Stimulated activated naive CD8-positive, alpha-beta T cell treated with anti-CD3 and anti-CD28 coated beads, Interleukin-15, amount 100 ng/mL, for 72 hours (primary cell): ENCODE measurements around the gene ANKDD1A.
A peak's percentile ranks its signal among the peaks of the same experiment; 100 is the strongest.

Experiments used
- ATAC-seq: fragments of 150-1000 bp; cut with Tn5 transposase; 2 replicates; pipeline ENCODE4 v1.10.0; 2021; ENCODE audit warnings: mild to moderate bottlenecking, moderate library complexity
- DNase-seq, 2 donors: peaks; one replicate each; pipeline ENCODE4 v3.0.0; 2021 to 2022
- H3K27ac Mint-ChIP-seq, 2 donors: one replicate each; pipeline ENCODE4 v1.8.0; 2022; ENCODE audit warnings: mild to moderate bottlenecking in 2 of 2, mixed read lengths in 2 of 2, moderate library complexity in 2 of 2
- H3K27me3 Mint-ChIP-seq: one replicate; pipeline ENCODE4 v1.8.0; 2022; ENCODE audit warnings: mixed read lengths
- H3K4me1 Mint-ChIP-seq: one replicate; pipeline ENCODE4 v1.8.0; 2022; ENCODE audit warnings: mild to moderate bottlenecking, mixed read lengths
- H3K4me3 Mint-ChIP-seq, 2 donors: one replicate each; pipeline ENCODE4 v1.8.0; 2022; ENCODE audit warnings: mild to moderate bottlenecking in 2 of 2, mixed read lengths in 2 of 2, moderate library complexity in 1 of 2
- H3K9me3 Mint-ChIP-seq, 2 donors: one replicate each; pipeline ENCODE4 v1.8.0; 2022; ENCODE audit warnings: mixed read lengths in 2 of 2

ANKDD1A gene

DNA sequence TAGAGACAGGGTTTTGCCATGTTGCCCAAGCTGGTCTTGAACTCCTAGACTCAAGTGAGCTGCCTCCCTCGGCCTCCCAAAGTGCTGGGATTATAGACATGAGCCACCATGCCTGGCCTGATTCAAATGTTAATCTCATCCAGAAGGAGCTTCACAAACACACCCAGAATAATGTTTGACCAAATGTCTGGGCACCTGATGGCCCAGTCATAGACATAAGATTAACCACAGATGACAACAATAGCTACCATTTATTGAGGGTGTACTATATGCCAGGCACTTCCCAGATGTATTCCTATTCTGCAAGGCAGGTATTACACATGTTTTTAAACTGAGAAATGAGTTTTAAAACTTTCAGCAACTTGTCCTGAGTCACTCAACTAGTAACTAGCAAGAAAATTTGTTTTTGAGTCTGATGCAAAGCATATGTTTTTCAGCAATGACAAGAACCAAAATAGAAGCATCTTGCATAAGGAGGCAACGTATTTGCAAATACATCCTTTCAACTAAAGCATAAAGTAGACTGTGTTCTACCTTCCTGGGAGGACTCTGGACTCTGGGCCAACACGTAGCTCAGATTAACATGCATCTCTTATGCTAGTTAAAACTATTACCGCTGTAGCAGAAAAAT, 86.2 kb downstream of the ANKDD1A start:
- ATAC-seq, result no peak
- Mint-ChIP-seq H3K27me3 (no peaks in the 10 kb centered on the region), H3K4me3 (no peak overlapping the region), H3K27ac (no peak overlapping the region), H3K9me3 (no peaks in the 10 kb centered on the region), H3K4me1 (peaks cover 5% of the 10 kb centered on the region)
- DNase-seq, result no peak

DNA sequence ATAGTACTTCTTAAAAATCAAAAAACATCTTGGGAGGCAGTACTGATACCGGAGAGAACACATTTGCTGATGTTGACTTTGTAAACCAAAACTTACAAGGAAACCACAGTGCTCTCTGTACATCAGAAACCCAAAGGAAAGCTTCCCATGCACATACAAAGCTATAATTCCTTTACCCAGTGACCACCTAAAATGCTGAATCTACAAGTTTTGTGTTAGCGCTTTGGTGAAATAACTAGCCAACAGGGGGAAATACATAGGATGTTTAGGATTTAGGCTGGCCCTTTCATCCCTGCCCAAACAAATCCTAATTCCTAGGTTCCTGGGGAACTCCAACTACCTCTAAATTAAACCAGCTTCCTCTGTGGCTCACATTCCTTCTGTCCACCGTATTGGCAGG, 93.3 kb downstream of the ANKDD1A start:
- Mint-ChIP-seq H3K27ac (peak overlapping the region in 1 of 2 donors; percentile 71), H3K9me3 (no peaks in the 10 kb centered on the region), H3K27me3 (no peaks in the 10 kb centered on the region), H3K4me1 (no peaks in the 10 kb centered on the region), H3K4me3 (no peak overlapping the region)
- ATAC-seq, result no peak
- no peak for DNase-seq

DNA sequence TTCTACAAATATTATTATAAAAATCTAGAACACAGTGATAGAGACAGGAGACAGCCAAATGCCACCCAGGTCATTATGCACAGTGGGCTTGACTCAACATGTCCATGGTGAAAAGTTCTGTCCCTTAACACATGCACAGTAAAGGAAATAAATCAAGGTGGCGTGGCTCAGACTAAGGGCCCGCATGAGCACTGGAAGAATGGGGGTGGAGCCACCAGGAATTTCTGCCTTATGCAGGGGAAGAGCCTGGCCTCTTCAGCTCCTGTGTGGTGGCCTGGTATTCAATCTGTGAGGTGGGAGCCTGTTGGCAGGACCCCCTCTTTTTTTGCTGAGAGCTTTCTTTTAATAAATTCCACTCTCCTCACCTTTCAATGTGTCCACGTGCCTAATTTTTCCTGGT, 95.2 kb downstream of the ANKDD1A start:
- Mint-ChIP-seq H3K27me3 (no peaks in the 10 kb centered on the region), H3K27ac (peak overlapping the region in 1 of 2 donors; percentile 63), H3K4me1 (no peaks in the 10 kb centered on the region), H3K4me3 (no peak overlapping the region), H3K9me3 (no peaks in the 10 kb centered on the region)
- ATAC-seq (no peak), DNase-seq (no peak)
